Tibial artery (tissue), 4 donors: Measurements from ENCODE around the gene RETNLB.

ENCODE experiments used
- DNase-seq, 2 donors: peaks; one replicate each; pipeline ENCODE4 v3.0.0-alpha.2; 2019
- H3K27ac ChIP-seq, 2 donors: fragments of 200-600 bp; sonication (generic) in 1 of 2; 1 replicate in 1 of 2; 2 replicates in 1 of 2; pipeline ENCODE4 v1.5.1; 2018 to 2019; ENCODE audit warnings: mild to moderate bottlenecking in 1 of 2
- H3K27me3 ChIP-seq, 2 donors: fragments of 200-600 bp; sonication (generic) in 1 of 2; one replicate each; pipeline versions ENCODE4 v1.5.1 to v1.6.0; 2016 to 2019
- H3K36me3 ChIP-seq, 3 donors: fragments of 200-600 bp; sonication (generic) in 2 of 3; one replicate each; pipeline ENCODE4 v1.5.1; 2016 to 2019; ENCODE audit warnings: mild to moderate bottlenecking in 2 of 3
- H3K4me1 ChIP-seq, 4 donors: fragments of 200-600 bp; sonication (generic) in 2 of 4; 1 replicate in 3 of 4; 2 replicates in 1 of 4; pipeline ENCODE4 v1.5.1; 2016 to 2019
- H3K4me3 ChIP-seq, 2 donors: fragments of 200-600 bp; sonication (generic) in 1 of 2; 1 replicate in 1 of 2; 2 replicates in 1 of 2; pipeline ENCODE4 v1.5.1; 2018 to 2019; ENCODE audit warnings: mild to moderate bottlenecking in 2 of 2
- H3K9me3 ChIP-seq, 3 donors: fragments of 200-600 bp; sonication (generic) in 1 of 3; one replicate each; pipeline ENCODE4 v1.5.1; 2016 to 2019
- CTCF ChIP-seq, 2 experiments: fragments of 200-600 bp in 1 of 2; fragments of 450-650 bp in 1 of 2; IDR thresholded peaks; one replicate each; pipeline ENCODE4 v1.5.1; 2017 to 2019; ENCODE audit warnings: antibody characterized with exemption in 2 of 2, mild to moderate bottlenecking in 1 of 2, moderate library complexity in 1 of 2
- intact Hi-C: fragments of 100-400 bp; cut with DNase I; formaldehyde crosslinking; loops from one replicate; pipeline ENCODE4 v1.15.0; 2023; ENCODE audit warnings: low total_unique reads

The RETNLB gene

GRCh38 chr3:108718454-108718853, 38.8 kb downstream of the RETNLB start:
- H3K36me3 ChIP-seq, result no peaks in the 10 kb centered on the region
- intact Hi-C loops, result no loop called here
- H3K4me1 ChIP-seq, result no peaks in the 10 kb centered on the region
- no peaks in the 10 kb centered on the region for H3K27me3 ChIP-seq
- DNase-seq, result no peak
- no peak overlapping the region for H3K4me3 ChIP-seq
- no peak for TF ChIP-seq CTCF (IDR thresholded peaks at IDR 0.05)
- no peak overlapping the region for H3K27ac ChIP-seq
- H3K9me3 ChIP-seq, result no peaks in the 10 kb centered on the region

GRCh38 chr3:108713816-108714215, 43.4 kb downstream of the RETNLB start:
- no peaks in the 10 kb centered on the region for H3K27me3 ChIP-seq
- intact Hi-C loops, result no loop called here
- TF ChIP-seq CTCF (IDR thresholded peaks at IDR 0.05), result no peak
- DNase-seq, result no peak
- H3K9me3 ChIP-seq, result no peaks in the 10 kb centered on the region
- no peaks in the 10 kb centered on the region for H3K36me3 ChIP-seq
- H3K27ac ChIP-seq, result no peak overlapping the region
- no peak overlapping the region for H3K4me3 ChIP-seq
- no peaks in the 10 kb centered on the region for H3K4me1 ChIP-seq

- DNase-seq, result no peak
- no peak overlapping the region for H3K4me3 ChIP-seq
- H3K4me1 ChIP-seq, result no peaks in the 10 kb centered on the region
- H3K9me3 ChIP-seq, result no peaks in the 10 kb centered on the region
- no peak for TF ChIP-seq CTCF (IDR thresholded peaks at IDR 0.05)
- intact Hi-C loops, result no loop called here
- no peaks in the 10 kb centered on the region for H3K36me3 ChIP-seq
- H3K27me3 ChIP-seq, result no peaks in the 10 kb centered on the region
- no peak overlapping the region for H3K27ac ChIP-seq
Measured at GRCh38 chr3:108713009-108713516, 44.1 kb downstream of the RETNLB start.
